GM18867 (cell line): ENCODE measurements around the gene BTNL8.
"Not testable (repeated sequence)": the region's sequence is repeated elsewhere in the genome, so short reads cannot be mapped to it uniquely, and the experiment has no call there.

Experiments used
- ATAC-seq: cut with Tn5 transposase; IDR thresholded peaks from one replicate; pipeline ENCODE4 v1.9.1; 2021; ENCODE audit warnings: mild to moderate bottlenecking, moderate library complexity; ENCODE audit not compliant: unreplicated experiment

Gene BTNL8

GRCh38 chr5:180874804-180875582 lies 24.0 kb upstream of the BTNL8 start:
- ATAC-seq = no peak

- ATAC-seq = no peak
Observed at GRCh38 chr5:180875860-180876426, 23.0 kb upstream of the BTNL8 start.

GRCh38 chr5:180885845-180886529 lies 13.0 kb upstream of the BTNL8 start:
- ATAC-seq = not testable (repeated sequence)

- ATAC-seq = no peak
Observed at GRCh38 chr5:180889381-180889780, 9.6 kb upstream of the BTNL8 start.

- not testable (repeated sequence) for ATAC-seq
Observed at GRCh38 chr5:180895330-180895729, 3.6 kb upstream of the BTNL8 start.

GRCh38 chr5:180900178-180900577 lies 1.2 kb downstream of the BTNL8 start:
- no peak for ATAC-seq

GRCh38 chr5:180901319-180902009 lies 2.5 kb downstream of the BTNL8 start:
- no peak for ATAC-seq

- ATAC-seq = no peak
Observed at GRCh38 chr5:180908400-180908799, 9.4 kb downstream of the BTNL8 start.

- ATAC-seq = no peak
Observed at GRCh38 chr5:180908998-180909731, 10.2 kb downstream of the BTNL8 start.

GRCh38 chr5:180909782-180910181 lies 10.8 kb downstream of the BTNL8 start:
- no peak for ATAC-seq

- no peak for ATAC-seq
Observed at GRCh38 chr5:180910182-180910581, 11.2 kb downstream of the BTNL8 start.

- no peak for ATAC-seq
Observed at GRCh38 chr5:180910735-180911134, 11.8 kb downstream of the BTNL8 start.

GRCh38 chr5:180914646-180915045 lies 15.7 kb downstream of the BTNL8 start:
- ATAC-seq = no peak

GRCh38 chr5:180915924-180916323 lies 17.0 kb downstream of the BTNL8 start:
- no peak for ATAC-seq

- no peak for ATAC-seq
Observed at GRCh38 chr5:180918380-180918779, 19.4 kb downstream of the BTNL8 start.

GRCh38 chr5:180920710-180921109 lies 21.8 kb downstream of the BTNL8 start:
- no peak for ATAC-seq

GRCh38 chr5:180922932-180923331 lies 24.0 kb downstream of the BTNL8 start:
- ATAC-seq = no peak

GRCh38 chr5:180932660-180933059 lies 33.7 kb downstream of the BTNL8 start:
- no peak for ATAC-seq

- no peak for ATAC-seq
Observed at GRCh38 chr5:180935203-180935602, 36.2 kb downstream of the BTNL8 start.

GRCh38 chr5:180938294-180938693 lies 39.3 kb downstream of the BTNL8 start:
- ATAC-seq = no peak
